ENCODE data around the gene DENND1B.

DNA sequence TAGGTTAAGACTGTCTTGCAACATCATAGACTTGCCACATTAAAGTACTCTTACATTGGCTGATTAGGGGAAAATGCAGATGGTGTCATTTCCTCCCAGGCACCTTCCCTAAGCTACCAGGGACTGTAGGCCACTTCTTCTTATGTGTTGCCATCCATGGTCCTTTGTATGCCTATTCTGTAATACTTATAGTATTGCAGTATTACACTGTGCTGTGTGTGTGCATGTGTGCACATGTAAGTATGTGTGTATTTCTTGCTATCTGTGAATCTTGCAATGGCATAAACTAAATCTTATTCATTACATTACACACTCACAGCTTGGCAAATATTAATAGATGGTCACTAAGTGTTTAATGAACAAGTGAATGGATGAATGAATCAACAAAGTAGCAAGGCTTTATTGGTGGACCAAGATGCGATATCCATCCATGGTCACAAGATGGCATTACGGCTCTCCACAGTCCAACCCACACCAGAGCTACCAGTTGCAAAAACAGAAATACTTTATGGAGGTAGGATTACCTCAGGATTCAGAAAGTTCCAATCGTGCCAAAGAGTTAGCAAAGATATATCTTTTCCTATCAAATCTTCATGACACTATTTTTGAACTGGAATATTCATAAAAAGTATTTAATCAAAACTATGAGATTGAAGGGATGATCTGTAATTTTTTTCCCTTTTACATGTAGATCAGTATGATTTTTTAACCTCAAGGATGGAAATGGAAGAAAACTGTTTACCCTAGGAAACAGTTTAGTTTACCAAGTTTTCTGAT lies 160.2 kb downstream of the DENND1B start:
- no peak for TF ChIP-seq POLR2A (IDR thresholded peaks at IDR 0.05)
- TF ChIP-seq, protein P1, sequence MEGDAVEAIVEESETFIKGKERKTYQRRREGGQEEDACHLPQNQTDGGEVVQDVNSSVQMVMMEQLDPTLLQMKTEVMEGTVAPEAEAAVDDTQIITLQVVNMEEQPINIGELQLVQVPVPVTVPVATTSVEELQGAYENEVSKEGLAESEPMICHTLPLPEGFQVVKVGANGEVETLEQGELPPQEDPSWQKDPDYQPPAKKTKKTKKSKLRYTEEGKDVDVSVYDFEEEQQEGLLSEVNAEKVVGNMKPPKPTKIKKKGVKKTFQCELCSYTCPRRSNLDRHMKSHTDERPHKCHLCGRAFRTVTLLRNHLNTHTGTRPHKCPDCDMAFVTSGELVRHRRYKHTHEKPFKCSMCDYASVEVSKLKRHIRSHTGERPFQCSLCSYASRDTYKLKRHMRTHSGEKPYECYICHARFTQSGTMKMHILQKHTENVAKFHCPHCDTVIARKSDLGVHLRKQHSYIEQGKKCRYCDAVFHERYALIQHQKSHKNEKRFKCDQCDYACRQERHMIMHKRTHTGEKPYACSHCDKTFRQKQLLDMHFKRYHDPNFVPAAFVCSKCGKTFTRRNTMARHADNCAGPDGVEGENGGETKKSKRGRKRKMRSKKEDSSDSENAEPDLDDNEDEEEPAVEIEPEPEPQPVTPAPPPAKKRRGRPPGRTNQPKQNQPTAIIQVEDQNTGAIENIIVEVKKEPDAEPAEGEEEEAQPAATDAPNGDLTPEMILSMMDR (IDR thresholded peaks at IDR 0.05): peak; percentile 28 to 64 (median 58)
